HG03159 (cell line): Measurements from ENCODE around the gene CALR3.

ENCODE experiments used
- ATAC-seq: cut with Tn5 transposase; IDR thresholded peaks from one replicate; pipeline ENCODE4 v1.9.1; 2021; ENCODE audit warnings: mild to moderate bottlenecking, moderate library complexity; ENCODE audit not compliant: unreplicated experiment

CALR3 gene

DNA sequence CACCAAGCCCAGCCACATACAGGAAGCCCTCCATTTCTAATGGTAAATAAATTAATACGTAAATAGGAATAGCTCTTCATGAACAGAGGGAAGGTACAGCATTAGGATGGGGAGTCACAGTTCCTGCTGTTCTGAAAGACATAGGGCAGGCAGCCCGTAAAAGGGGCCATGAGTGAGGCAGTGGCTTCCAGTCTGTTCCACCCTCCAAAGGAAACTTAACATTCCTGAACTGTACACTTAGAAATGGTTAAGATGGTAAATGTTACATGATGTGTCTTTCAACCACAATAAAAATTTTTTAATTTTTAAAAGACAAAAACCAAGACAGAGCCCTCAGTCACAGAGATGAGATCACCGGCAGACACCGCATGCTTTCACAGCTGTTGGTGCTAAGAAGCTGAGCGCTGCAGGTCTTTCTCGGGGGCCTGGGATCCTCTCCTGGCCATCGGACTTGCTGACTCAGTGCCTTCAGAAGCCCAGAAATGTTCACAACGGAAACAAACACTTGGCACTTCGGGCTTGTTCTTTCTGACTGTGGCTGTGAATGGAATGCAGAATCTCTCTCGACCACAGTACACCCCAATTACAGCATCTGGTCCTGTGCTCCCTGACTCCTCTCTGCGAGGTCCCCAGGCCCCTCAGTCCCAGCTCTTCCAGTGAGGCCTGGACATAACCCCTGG, 60.6 kb downstream of the CALR3 start:
- ATAC-seq, result no peak

DNA sequence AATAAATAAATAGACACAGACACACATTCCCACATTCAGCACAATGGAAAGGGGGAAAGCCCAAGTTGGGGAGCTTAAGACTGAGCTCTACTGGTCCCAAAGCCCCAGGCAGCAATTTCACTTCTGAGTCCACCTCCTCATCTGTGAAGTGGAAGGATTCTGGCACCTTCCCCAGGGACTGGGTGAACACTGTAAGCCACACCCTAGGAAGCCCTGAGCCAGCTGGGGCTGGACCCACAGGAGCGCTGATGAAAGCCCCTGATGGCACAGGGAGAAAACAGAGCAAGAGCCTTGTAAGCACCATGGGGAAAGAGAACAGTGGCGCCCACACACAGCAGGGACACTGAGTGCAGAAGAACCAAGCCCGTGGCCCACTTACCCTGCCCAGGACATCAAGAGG, 62.0 kb downstream of the CALR3 start:
- no peak for ATAC-seq

- no peak for ATAC-seq
These were observed 66.2 kb downstream of the CALR3 start for GRCh38 chr19:16429759-16430091.

GRCh38 chr19:16429066-16429758, 66.8 kb downstream of the CALR3 start:
- ATAC-seq, result no peak
